Measurements from ENCODE around the gene ARHGAP6. TPM values are rescaled to one million over a fixed set of nuclear protein-coding genes. Genes with fewer than 3 reads are reported as not detected.

Gene ARHGAP6
- total RNA-seq, 6 experiments from 2014 or later, result 0.38 to 1.2 (median 0.78) TPM

DNA sequence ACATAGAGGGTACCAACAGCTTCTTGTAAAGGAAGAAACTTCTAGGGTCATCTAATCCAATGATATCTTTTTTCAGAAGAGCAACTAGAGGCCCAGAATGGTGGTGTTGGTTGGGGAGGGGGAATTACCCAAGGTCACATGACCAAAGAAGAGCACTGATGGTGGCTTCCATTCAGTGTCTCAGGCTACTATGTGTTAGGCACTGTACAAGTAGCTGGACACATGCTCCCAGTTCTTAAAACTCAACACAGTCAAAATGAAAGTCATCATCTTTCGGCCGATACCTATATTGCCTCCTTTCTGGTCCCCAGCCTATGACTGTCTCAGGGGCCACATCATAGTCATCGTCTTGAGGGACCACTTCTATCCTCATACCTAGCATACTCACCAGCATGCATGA is 88.1 kb downstream of the ARHGAP6 start:
- DNase-seq (no peak), ATAC-seq (no peak)
- Histone ChIP-seq H3K4me1 (no peaks in the 10 kb centered on the region), H3K36me3 (no peaks in the 10 kb centered on the region), H3K27me3 (peaks cover 0 to 12% of the 10 kb centered on the region in 2 donors), H3K9me3 (no peaks in the 10 kb centered on the region), H3K4me3 (no peak overlapping the region), H3K27ac (no peak overlapping the region)
- no peak for TF ChIP-seq POLR2A (IDR thresholded peaks at IDR 0.05)
- no peak for TF ChIP-seq CTCF (IDR thresholded peaks at IDR 0.05)
- WGBS (ENCODE audit: insufficient coverage, low coverage, low lambda C conversion rate, missing lambda C conversion rate), result 88% methylated on average over 3 of the region's 3 CpGs
- intact Hi-C loops (cut with DNase I), result no loop called here

DNA sequence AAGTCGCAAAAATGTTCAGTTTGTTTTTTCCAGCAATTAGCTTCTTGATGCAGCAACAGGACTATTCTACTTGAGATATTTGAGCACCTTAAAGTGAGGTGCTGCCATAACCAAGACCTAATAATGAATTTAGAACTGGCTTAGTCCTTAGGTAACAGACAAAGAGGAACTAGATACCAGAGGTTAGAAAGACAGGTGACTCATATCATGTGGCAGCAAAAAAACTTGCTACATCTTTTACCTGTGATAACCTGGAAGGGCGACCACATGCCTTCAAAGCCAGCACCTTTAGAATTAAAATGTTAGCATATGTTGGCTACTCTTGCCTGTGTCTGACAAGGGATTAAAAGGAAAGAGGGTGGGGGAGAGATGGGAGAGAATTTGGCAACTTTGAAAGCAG is 90.4 kb downstream of the ARHGAP6 start:
- peaks cover 0 to 6% of the 10 kb centered on the region in 2 donors for H3K27me3 ChIP-seq
- H3K4me3 ChIP-seq, result no peak overlapping the region
- no peaks in the 10 kb centered on the region for H3K9me3 ChIP-seq
- intact Hi-C loops (cut with DNase I), result no loop called here
- WGBS (ENCODE audit: insufficient coverage, low coverage, low lambda C conversion rate, missing lambda C conversion rate), result 52% methylated on average over 2 of the region's 2 CpGs
- DNase-seq (no peak), ATAC-seq (no peak)
- no peak overlapping the region for H3K27ac ChIP-seq
- no peaks in the 10 kb centered on the region for H3K4me1 ChIP-seq
- no peaks in the 10 kb centered on the region for H3K36me3 ChIP-seq
- TF ChIP-seq CTCF (IDR thresholded peaks at IDR 0.05), result no peak
- TF ChIP-seq POLR2A (IDR thresholded peaks at IDR 0.05), result no peak

DNA sequence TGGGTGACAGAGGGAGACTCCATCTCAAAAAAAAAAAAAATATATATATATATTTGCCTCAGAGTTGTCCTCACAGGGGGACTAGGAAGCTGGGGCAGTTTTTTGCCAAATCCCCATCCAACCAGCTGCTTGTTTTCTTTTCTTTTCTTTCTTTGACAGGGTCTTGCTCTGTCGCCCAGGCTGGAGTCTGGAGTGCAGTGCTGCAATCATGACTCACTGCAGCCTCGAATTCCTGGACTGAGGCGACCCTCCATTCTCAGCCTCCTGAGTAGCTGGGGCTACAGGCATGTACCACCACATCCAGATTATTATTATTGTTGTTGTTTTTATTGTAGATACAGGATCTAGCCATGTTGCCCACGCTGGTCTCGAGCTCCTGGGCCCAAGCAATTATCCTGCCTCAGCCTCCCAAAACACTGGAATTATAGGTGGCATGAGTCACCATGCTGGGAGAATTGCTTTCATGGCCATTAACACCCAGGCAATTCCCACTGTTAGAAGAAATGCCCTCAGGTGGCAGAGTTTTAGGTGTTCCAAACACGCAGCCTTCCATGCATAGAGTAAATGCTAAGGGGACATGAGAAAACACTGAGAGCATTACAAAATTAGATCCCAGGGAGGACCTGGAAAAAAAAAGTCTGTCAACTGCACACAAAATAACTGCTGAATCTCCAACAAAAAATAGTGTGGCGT is 98.0 kb downstream of the ARHGAP6 start:
- ATAC-seq (no peak), DNase-seq (no peak)
- Histone ChIP-seq H3K36me3 (no peaks in the 10 kb centered on the region), H3K4me1 (no peaks in the 10 kb centered on the region), H3K9me3 (no peaks in the 10 kb centered on the region), H3K27me3 (peaks cover 0 to 3% of the 10 kb centered on the region in 2 donors), H3K27ac (no peak overlapping the region), H3K4me3 (no peak overlapping the region)
- no peak for TF ChIP-seq POLR2A (IDR thresholded peaks at IDR 0.05)
- no peak for TF ChIP-seq CTCF (IDR thresholded peaks at IDR 0.05)
- 65% methylated on average over 5 of the region's 7 CpGs for WGBS (ENCODE audit: insufficient coverage, low coverage, low lambda C conversion rate, missing lambda C conversion rate)
- intact Hi-C loops (cut with DNase I), result no loop called here

- no peak for ATAC-seq
- 75% methylated on average over 2 of the region's 2 CpGs for WGBS (ENCODE audit: insufficient coverage, low coverage, low lambda C conversion rate, missing lambda C conversion rate)
- intact Hi-C loops (cut with DNase I), result no loop called here
- DNase-seq, result no peak
- H3K4me1 ChIP-seq, result no peaks in the 10 kb centered on the region
- H3K4me3 ChIP-seq, result no peak overlapping the region
- no peaks in the 10 kb centered on the region for H3K36me3 ChIP-seq
- TF ChIP-seq POLR2A (IDR thresholded peaks at IDR 0.05) (no peak), CTCF (IDR thresholded peaks at IDR 0.05) (no peak)
- no peaks in the 10 kb centered on the region for H3K9me3 ChIP-seq
- no peak overlapping the region for H3K27ac ChIP-seq
- peaks cover 0 to 3% of the 10 kb centered on the region in 2 donors for H3K27me3 ChIP-seq
These were observed 98.9 kb downstream of the ARHGAP6 start for GRCh38 chrX:11566789-11567188.

- intact Hi-C loops (cut with DNase I), result no loop called here
- H3K4me3 ChIP-seq, result no peak overlapping the region
- TF ChIP-seq POLR2A (IDR thresholded peaks at IDR 0.05) (no peak), CTCF (IDR thresholded peaks at IDR 0.05) (no peak)
- H3K4me1 ChIP-seq, result no peaks in the 10 kb centered on the region
- no peaks in the 10 kb centered on the region for H3K9me3 ChIP-seq
- DNase-seq (no peak), ATAC-seq (no peak)
- H3K27ac ChIP-seq, result no peak overlapping the region
- H3K27me3 ChIP-seq, result peaks cover 0 to 3% of the 10 kb centered on the region in 2 donors
- no peaks in the 10 kb centered on the region for H3K36me3 ChIP-seq
These were observed 99.5 kb downstream of the ARHGAP6 start for GRCh38 chrX:11566173-11566572.
